ENCODE results near the gene IL17RC. TPM values are rescaled to one million over a fixed set of nuclear protein-coding genes. Genes with fewer than 3 reads are reported as not detected.
A peak's percentile ranks its signal among the peaks of the same experiment; 100 is the strongest.

The IL17RC gene
- total RNA-seq, 6 experiments from 2014 or later, result 19.5 to 53.4 (median 40.1) TPM

DNA sequence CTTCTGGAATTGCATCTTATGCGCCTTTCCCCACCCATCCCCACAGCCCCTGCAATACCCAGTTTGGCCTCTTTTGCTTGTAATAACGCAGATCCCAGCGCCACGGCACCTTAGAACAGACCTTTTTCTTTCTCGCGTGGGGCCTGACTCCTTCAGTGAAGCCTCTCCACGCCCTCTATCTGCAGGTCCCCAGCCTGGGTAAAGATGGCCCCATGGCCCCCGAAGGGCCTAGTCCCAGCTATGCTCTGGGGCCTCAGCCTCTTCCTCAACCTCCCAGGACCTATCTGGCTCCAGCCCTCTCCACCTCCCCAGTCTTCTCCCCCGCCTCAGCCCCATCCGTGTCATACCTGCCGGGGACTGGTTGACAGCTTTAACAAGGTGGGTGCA, 17.3 kb downstream of the IL17RC start:
- 13% methylated on average over 11 of the region's 11 CpGs for WGBS (ENCODE audit: insufficient coverage, low coverage, low lambda C conversion rate, missing lambda C conversion rate)
- no peak for ATAC-seq

DNA sequence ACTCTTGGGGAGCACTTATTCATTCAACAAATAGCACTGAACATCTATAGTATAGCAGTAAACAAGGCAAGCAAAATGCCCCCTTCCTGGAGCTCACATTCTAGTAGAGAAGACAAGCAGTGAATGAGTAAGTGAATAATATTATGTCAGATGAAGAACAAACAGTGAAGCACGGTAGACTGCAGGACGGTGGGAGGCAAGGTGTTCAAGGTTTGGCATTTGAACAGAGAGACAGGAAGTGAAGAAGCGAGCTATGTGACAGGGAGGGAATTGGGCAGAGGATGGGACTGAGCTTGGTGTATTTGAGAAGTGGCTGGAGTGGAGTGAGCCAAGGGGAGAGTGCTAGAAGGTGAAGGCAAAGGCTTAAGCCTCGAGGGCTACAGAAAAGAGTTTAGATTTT, 18.1 kb downstream of the IL17RC start:
- Histone ChIP-seq H3K27ac (no peak overlapping the region), H3K4me3 (peak overlapping the region in 2 of 3 donors; percentile 71 to 80), H3K36me3 (peaks cover 0 to 14% (median 0%) of the 10 kb centered on the region in 4 donors), H3K27me3 (no peaks in the 10 kb centered on the region), H3K9me3 (no peaks in the 10 kb centered on the region), H3K4me1 (peaks cover 0 to 30% (median 7%) of the 10 kb centered on the region in 4 donors)
- WGBS (ENCODE audit: insufficient coverage, low coverage, low lambda C conversion rate, missing lambda C conversion rate), result 41% methylated on average over 4 of the region's 4 CpGs
- DNase-seq (no peak), ATAC-seq (no peak)
- TF ChIP-seq, protein P1, sequence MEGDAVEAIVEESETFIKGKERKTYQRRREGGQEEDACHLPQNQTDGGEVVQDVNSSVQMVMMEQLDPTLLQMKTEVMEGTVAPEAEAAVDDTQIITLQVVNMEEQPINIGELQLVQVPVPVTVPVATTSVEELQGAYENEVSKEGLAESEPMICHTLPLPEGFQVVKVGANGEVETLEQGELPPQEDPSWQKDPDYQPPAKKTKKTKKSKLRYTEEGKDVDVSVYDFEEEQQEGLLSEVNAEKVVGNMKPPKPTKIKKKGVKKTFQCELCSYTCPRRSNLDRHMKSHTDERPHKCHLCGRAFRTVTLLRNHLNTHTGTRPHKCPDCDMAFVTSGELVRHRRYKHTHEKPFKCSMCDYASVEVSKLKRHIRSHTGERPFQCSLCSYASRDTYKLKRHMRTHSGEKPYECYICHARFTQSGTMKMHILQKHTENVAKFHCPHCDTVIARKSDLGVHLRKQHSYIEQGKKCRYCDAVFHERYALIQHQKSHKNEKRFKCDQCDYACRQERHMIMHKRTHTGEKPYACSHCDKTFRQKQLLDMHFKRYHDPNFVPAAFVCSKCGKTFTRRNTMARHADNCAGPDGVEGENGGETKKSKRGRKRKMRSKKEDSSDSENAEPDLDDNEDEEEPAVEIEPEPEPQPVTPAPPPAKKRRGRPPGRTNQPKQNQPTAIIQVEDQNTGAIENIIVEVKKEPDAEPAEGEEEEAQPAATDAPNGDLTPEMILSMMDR (IDR thresholded peaks at IDR 0.05), result no peak
- TF ChIP-seq POLR2A (IDR thresholded peaks at IDR 0.05), result no peak
- intact Hi-C loops (cut with DNase I), result loop anchor here in 1 of 2 donors (10.0 kb wide), 1 partner anchor 290 kb away; no protein-coding TSS in a partner anchor

More for the DNA sequence above, 17.3 kb downstream of the IL17RC start:
- H3K27ac ChIP-seq, result peak overlapping the region; percentile 80 to 89 (median 88)
- intact Hi-C loops (cut with DNase I), result loop anchor here in 1 of 2 donors (10.0 kb wide), 1 partner anchor 291 kb away; no protein-coding TSS in a partner anchor
- no peak for TF ChIP-seq POLR2A (IDR thresholded peaks at IDR 0.05)
- TF ChIP-seq, protein P1 (IDR thresholded peaks at IDR 0.05), result peak in 1 of 4 donors; percentile 11
- DNase-seq, result no peak
- H3K9me3 ChIP-seq, result no peaks in the 10 kb centered on the region
- H3K36me3 ChIP-seq, result peaks cover 0 to 17% (median 0%) of the 10 kb centered on the region in 4 donors
- no peaks in the 10 kb centered on the region for H3K27me3 ChIP-seq
- peak overlapping the region; percentile 71 to 86 (median 80) for H3K4me3 ChIP-seq
- H3K4me1 ChIP-seq, result peaks cover 0 to 30% (median 7%) of the 10 kb centered on the region in 4 donors

DNA sequence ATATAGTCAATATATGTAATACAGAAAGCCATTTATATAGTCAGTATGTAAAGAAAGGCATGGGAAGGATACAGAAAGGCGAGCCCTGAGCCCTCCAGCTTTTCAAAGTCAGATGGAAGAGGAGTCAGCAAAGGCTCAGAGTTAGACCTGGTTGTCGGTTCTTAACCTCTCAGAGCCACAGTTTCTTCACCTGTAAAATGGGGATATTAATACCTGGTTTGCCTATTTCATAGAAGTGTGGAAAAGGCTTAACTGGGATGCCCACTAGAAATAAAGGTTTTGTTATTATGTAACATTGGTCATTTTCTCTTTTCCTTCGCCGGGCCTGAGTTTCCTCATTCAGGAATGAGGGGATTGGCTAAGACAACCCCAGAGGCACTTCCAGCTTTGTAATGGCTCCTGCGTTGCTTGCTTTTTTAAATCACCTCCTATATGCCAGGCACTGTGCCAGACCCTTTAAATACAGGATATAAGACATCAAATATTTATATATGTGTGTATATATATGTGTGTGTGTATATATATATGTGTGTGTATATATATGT, 19.1 kb downstream of the IL17RC start:
- Histone ChIP-seq H3K4me1 (peaks cover 0 to 30% (median 7%) of the 10 kb centered on the region in 4 donors), H3K36me3 (peaks cover 0 to 12% (median 0%) of the 10 kb centered on the region in 4 donors), H3K9me3 (no peaks in the 10 kb centered on the region), H3K27me3 (no peaks in the 10 kb centered on the region), H3K4me3 (no peak overlapping the region), H3K27ac (no peak overlapping the region)
- intact Hi-C loops (cut with DNase I), result loop anchor here in 1 of 2 donors (10.0 kb wide), 1 partner anchor 289 kb away; no protein-coding TSS in a partner anchor
- no peak for DNase-seq
- TF ChIP-seq, protein P1 (IDR thresholded peaks at IDR 0.05), result no peak
- TF ChIP-seq POLR2A (IDR thresholded peaks at IDR 0.05), result no peak
- no peak for ATAC-seq
- WGBS (ENCODE audit: insufficient coverage, low coverage, low lambda C conversion rate, missing lambda C conversion rate), result 81% methylated on average over 5 of the region's 5 CpGs

DNA sequence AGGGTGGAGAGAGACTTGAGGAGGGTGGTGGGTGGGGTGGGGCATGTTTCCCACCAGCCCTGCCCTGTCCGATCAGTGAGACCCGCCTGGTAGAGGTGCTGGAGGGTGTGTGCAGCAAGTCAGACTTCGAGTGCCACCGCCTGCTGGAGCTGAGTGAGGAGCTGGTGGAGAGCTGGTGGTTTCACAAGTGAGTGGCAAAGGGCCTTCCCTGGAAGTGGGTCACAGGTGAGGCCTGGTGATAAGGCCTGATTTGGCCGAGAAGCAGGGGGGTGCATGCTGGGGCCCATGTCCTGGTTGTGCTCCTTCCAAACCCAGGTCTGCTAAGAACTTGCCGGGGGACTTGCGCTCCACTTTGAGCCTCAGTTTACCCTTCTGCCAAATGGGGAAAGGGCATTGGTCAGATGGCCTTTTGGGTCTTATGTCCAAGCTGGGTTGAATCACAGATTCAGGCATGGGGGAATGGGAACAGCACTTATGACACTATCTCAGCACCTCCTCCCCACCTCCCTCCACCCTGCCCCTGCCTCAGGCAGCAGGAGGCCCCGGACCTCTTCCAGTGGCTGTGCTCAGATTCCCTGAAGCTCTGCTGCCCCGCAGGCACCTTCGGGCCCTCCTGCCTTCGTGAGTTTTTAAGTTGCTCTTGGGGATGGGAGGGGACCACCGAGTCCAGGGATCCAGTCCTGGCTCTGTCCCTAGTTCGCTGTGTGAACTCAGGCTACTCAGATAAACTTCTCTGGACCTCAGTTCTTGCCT, 20.8 kb downstream of the IL17RC start:
- H3K9me3 ChIP-seq, result no peaks in the 10 kb centered on the region
- DNase-seq (no peak), ATAC-seq (no peak)
- no peaks in the 10 kb centered on the region for H3K27me3 ChIP-seq
- peaks cover 0 to 19% (median 0%) of the 10 kb centered on the region in 4 donors for H3K36me3 ChIP-seq
- no peak overlapping the region for H3K4me3 ChIP-seq
- WGBS (ENCODE audit: insufficient coverage, low coverage, low lambda C conversion rate, missing lambda C conversion rate), result 89% methylated on average over 11 of the region's 13 CpGs
- TF ChIP-seq, protein P1 (IDR thresholded peaks at IDR 0.05), result no peak
- TF ChIP-seq POLR2A (IDR thresholded peaks at IDR 0.05), result no peak
- H3K4me1 ChIP-seq, result peaks cover 0 to 22% (median 5%) of the 10 kb centered on the region in 4 donors
- H3K27ac ChIP-seq, result no peak overlapping the region
- intact Hi-C loops (cut with DNase I), result loop anchor here in 1 of 2 donors (10.0 kb wide), 1 partner anchor 287 kb away; no protein-coding TSS in a partner anchor

All from right lobe of liver (tissue), 6 donors.